ENCODE data around the gene HTR3A. TPM values are rescaled to one million over a fixed set of nuclear protein-coding genes. Genes with fewer than 3 reads are reported as not detected.
A peak's percentile ranks its signal among the peaks of the same experiment; 100 is the strongest.
"Not testable (repeated sequence)": the region's sequence is repeated elsewhere in the genome, so short reads cannot be mapped to it uniquely, and the experiment has no call there.

HTR3A gene
- 1 to 10 TPM in 1 of 4 donors, under 1 TPM in 1, not detected in 2; 0.06 to 5.7 TPM for polyA plus RNA-seq
- long read RNA-seq, donor 1, partial matches to known transcripts, result 0 of 1 reads
- long read RNA-seq, donor 1, other reads (novel, unspliced or antisense), result 0 of 1 reads
- long read RNA-seq, donor 2, result 0 reads
- long read RNA-seq, donor 3, result 0 reads
- long read RNA-seq, donor 4, result 0 reads
- long read RNA-seq, donor 5, result 0 reads
- long read RNA-seq, donor 6, result 0 reads
- long read RNA-seq, donor 7, result 0 reads
- long read RNA-seq, donor 8, result 0 reads
- long read RNA-seq, donor 9, result 0 reads
- long read RNA-seq, donor 10, result 0 reads

DNA sequence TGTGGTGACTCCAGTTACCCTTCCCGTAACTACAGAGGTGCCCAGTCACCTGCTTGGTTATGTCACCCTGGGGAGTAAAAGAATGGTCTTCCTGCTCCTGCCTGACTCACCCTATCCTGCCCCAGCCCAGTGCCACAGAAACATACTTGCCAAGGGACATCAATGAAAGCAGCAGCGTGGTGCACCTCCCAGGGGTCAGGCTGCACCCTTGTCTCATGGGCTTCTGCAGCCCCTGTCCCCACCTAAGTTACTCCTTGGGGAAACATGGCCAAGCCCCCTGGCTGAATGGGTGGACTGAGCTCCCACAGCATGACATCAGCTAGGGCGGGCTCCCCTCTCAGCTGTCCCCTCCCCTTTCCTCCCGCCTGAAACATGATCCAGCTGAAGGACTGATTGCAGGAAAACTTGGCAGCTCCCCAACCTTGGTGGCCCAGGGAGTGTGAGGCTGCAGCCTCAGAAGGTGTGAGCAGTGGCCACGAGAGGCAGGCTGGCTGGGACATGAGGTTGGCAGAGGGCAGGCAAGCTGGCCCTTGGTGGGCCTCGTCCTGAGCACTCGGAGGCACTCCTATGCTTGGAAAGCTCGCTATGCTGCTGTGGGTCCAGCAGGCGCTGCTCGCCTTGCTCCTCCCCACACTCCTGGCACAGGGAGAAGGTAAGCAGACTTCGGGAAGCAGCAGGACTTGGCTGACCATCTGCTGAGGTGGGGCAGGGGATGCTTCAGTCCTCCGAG, at the start of gene HTR3A:
Gene HTR3A (plus strand): TSS at position 368 of the 730 bp plus-strand sequence. CDS start 218 bp downstream, at position 586.
- H3K4me1 ChIP-seq (ENCODE audit: control insufficient read depth in 3 of 3, insufficient read depth in 2 of 3, low read depth in 1 of 3, low read length in 2 of 3), result no peaks in the 10 kb centered on the region
- WGBS, 3 donors, result 8 to 26% (median 25%) methylated on average over 12 of the region's 12 CpGs
- no peak within 1 kb of the TSS for H3K27ac ChIP-seq (ENCODE audit: low read depth in 1 of 3, low read length in 2 of 3)
- peak; percentile 64 for DNase-seq
- no peaks in the 10 kb centered on the region for H3K9me3 ChIP-seq (ENCODE audit: control insufficient read depth in 2 of 2, insufficient read depth in 1 of 2, low read depth in 1 of 2, low read length in 1 of 2)
- H3K36me3 ChIP-seq (ENCODE audit: control insufficient read depth in 3 of 3, insufficient read depth in 2 of 3, low read depth in 1 of 3, low read length in 3 of 3), result no peaks in the 10 kb centered on the region
- FAIRE-seq, result no peak
- no peak within 1 kb of the TSS for H3K4me3 ChIP-seq (ENCODE audit: low read depth in 1 of 3, low read length in 3 of 3)
- peaks cover 0 to 16% (median 0%) of the 10 kb centered on the region in 3 donors for H3K27me3 ChIP-seq (ENCODE audit: control insufficient read depth in 3 of 3, insufficient read depth in 3 of 3, low read length in 3 of 3)

DNA sequence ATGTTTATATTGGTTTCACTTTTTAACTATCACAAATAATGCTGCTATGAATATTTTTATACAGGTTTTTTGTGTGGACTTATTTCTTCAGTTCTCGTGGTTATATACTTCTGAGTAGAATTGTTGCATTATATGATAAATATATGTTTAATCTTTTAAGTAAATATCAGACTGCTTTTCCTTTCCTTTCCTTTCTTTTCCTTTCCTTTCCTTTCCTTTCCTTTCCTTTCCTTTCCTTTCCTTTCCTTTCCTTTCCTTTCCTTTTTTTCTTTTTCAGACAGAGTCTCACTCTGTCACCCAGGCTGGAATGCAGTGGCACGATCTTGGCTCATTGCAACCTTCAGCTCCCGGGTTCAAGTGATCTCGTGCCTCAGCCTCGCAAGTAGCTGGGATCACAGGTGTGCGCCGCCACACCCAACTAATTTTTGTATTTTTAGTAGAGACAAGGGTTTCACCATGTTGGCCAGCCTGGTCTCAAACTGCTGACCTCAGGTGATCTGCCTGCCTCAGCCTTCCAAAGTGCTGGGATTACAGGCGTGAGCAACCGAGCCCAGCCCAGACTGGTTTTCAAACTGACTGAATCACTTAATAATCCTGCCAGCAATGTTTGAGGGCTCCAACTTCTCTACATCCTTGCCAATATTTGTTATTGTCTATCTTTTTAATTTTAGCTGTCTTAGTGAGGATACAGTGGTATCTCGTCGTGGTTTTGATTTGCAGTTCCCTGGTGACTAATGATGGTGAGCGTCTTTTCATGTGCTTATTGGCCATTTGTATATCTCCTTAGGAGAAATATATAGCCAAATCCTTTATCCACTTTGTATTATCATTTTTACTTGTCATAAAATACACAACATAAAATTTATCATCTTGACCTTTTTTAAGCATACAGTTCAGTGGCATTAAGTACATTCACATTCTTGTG, 48.4 kb upstream of the HTR3A start:
- no peaks in the 10 kb centered on the region for H3K36me3 ChIP-seq (ENCODE audit: control insufficient read depth in 3 of 3, insufficient read depth in 2 of 3, low read depth in 1 of 3, low read length in 3 of 3)
- DNase-seq, result no peak
- H3K9me3 ChIP-seq (ENCODE audit: control insufficient read depth in 2 of 2, insufficient read depth in 1 of 2, low read depth in 1 of 2, low read length in 1 of 2), result no peaks in the 10 kb centered on the region
- no peak overlapping the region for H3K27ac ChIP-seq (ENCODE audit: low read depth in 1 of 3, low read length in 2 of 3)
- no peak for FAIRE-seq
- WGBS, 3 donors, result 36 to 67% (median 55%) methylated on average over 12 of the region's 12 CpGs
- no peaks in the 10 kb centered on the region for H3K4me1 ChIP-seq (ENCODE audit: control insufficient read depth in 3 of 3, insufficient read depth in 2 of 3, low read depth in 1 of 3, low read length in 2 of 3)
- no peaks in the 10 kb centered on the region for H3K27me3 ChIP-seq (ENCODE audit: control insufficient read depth in 3 of 3, insufficient read depth in 3 of 3, low read length in 3 of 3)
- no peak overlapping the region for H3K4me3 ChIP-seq (ENCODE audit: low read depth in 1 of 3, low read length in 3 of 3)

DNA sequence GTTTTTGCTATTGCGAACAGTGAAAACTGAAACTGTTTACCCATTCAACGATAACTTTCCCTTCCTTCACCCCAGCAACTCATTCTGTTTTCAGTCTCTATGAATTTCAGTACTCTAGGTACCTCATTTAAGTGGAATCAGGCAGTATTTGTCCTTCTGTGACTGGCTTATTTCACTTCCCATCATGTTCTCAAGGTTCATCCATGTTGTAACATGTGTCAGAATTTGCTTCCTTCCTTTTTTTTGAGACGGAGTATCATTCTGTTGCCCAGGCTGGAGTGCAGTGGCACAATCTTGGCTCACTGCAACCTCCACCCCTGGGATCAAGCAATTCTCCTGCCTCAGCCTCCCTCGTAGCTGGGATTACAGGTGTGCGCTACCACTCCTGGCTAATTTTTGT, 46.6 kb upstream of the HTR3A start:
- H3K4me1 ChIP-seq (ENCODE audit: control insufficient read depth in 3 of 3, insufficient read depth in 2 of 3, low read depth in 1 of 3, low read length in 2 of 3), result no peaks in the 10 kb centered on the region
- no peak overlapping the region for H3K27ac ChIP-seq (ENCODE audit: low read depth in 1 of 3, low read length in 2 of 3)
- 68 to 92% (median 88%) methylated on average over 5 of the region's 5 CpGs for WGBS, 3 donors
- no peaks in the 10 kb centered on the region for H3K27me3 ChIP-seq (ENCODE audit: control insufficient read depth in 3 of 3, insufficient read depth in 3 of 3, low read length in 3 of 3)
- no peaks in the 10 kb centered on the region for H3K36me3 ChIP-seq (ENCODE audit: control insufficient read depth in 3 of 3, insufficient read depth in 2 of 3, low read depth in 1 of 3, low read length in 3 of 3)
- no peak for FAIRE-seq
- no peaks in the 10 kb centered on the region for H3K9me3 ChIP-seq (ENCODE audit: control insufficient read depth in 2 of 2, insufficient read depth in 1 of 2, low read depth in 1 of 2, low read length in 1 of 2)
- no peak overlapping the region for H3K4me3 ChIP-seq (ENCODE audit: low read depth in 1 of 3, low read length in 3 of 3)
- no peak for DNase-seq

DNA sequence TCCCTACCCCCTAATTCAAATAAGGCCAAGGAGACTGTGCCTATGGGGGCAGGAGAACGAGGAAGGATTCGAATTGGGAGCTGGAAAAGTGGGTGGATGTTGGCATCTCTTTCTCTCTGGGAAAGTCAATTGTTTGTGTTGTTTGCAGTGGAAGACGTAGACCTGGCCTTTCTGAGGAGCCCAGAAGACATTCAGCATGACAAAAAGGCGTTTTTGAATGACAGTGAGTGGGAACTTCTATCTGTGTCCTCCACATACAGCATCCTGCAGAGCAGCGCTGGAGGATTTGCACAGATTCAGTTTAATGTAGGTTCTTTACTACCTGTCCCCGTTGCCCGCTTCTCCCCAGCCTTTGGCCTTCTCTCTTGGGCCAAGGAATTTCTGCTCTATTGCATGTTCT, 42.1 kb upstream of the HTR3A start:
- Histone ChIP-seq H3K4me3 (ENCODE audit: low read depth in 1 of 3, low read length in 3 of 3) (no peak overlapping the region), H3K9me3 (ENCODE audit: control insufficient read depth in 2 of 2, insufficient read depth in 1 of 2, low read depth in 1 of 2, low read length in 1 of 2) (peaks cover 0 to 2% of the 10 kb centered on the region in 2 donors), H3K27me3 (ENCODE audit: control insufficient read depth in 3 of 3, insufficient read depth in 3 of 3, low read length in 3 of 3) (no peaks in the 10 kb centered on the region), H3K36me3 (ENCODE audit: control insufficient read depth in 3 of 3, insufficient read depth in 2 of 3, low read depth in 1 of 3, low read length in 3 of 3) (no peaks in the 10 kb centered on the region), H3K27ac (ENCODE audit: low read depth in 1 of 3, low read length in 2 of 3) (no peak overlapping the region), H3K4me1 (ENCODE audit: control insufficient read depth in 3 of 3, insufficient read depth in 2 of 3, low read depth in 1 of 3, low read length in 2 of 3) (no peaks in the 10 kb centered on the region)
- 70 to 77% (median 76%) methylated on average over 7 of the region's 7 CpGs for WGBS, 3 donors
- no peak for FAIRE-seq
- DNase-seq, result no peak

DNA sequence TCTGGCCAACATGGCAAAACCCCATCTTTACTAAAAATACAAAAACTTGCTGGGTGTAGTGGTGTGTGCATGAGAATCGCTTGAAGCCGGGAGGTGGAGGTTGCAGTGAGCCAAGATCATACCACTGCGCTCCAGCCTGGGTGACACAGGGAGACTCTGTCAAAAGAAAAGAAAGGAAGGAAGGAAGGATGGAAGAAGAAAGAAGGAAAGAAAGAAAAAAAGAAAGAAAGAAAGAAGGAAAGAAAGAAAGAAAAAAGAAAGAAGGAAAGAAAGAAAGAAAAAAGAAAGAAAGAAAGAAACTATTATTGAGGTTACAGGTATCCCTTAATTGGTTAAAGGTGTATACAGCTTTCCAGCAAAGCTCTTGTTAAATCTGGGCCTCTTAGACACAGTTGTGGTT, 40.7 kb upstream of the HTR3A start:
- not testable (repeated sequence) for H3K9me3 ChIP-seq (ENCODE audit: control insufficient read depth in 2 of 2, insufficient read depth in 1 of 2, low read depth in 1 of 2, low read length in 1 of 2); H3K27me3 ChIP-seq (ENCODE audit: control insufficient read depth in 3 of 3, insufficient read depth in 3 of 3, low read length in 3 of 3); DNase-seq; H3K27ac ChIP-seq (ENCODE audit: low read depth in 1 of 3, low read length in 2 of 3); H3K4me1 ChIP-seq (ENCODE audit: control insufficient read depth in 3 of 3, insufficient read depth in 2 of 3, low read depth in 1 of 3, low read length in 2 of 3); H3K4me3 ChIP-seq (ENCODE audit: low read depth in 1 of 3, low read length in 3 of 3); H3K36me3 ChIP-seq (ENCODE audit: control insufficient read depth in 3 of 3, insufficient read depth in 2 of 3, low read depth in 1 of 3, low read length in 3 of 3); FAIRE-seq
- 94 to 96% (median 96%) methylated on average over 3 of the region's 3 CpGs for WGBS, 3 donors

DNA sequence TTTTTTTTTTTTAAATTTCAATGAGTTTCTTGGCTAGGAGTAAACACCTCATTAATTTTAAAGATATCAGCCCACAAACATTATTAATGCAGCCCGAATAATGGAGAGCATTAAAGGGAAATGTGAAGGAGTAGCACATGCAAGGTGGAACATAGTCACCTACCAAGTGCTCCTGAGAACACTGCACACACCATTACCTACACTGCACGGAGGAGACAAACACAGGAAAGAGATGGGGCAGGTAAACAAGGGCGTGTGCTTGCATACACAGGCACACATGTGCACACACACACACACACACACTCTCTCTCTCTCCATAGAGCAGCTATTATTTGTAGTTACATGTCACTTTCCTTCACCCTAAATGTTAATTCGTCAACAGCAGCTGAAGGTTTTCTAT, 40.1 kb upstream of the HTR3A start:
- no peaks in the 10 kb centered on the region for H3K27me3 ChIP-seq (ENCODE audit: control insufficient read depth in 3 of 3, insufficient read depth in 3 of 3, low read length in 3 of 3)
- FAIRE-seq (no peak), DNase-seq (no peak)
- WGBS, 3 donors, result 45 to 69% (median 59%) methylated on average over 4 of the region's 4 CpGs
- peaks cover 0 to 3% of the 10 kb centered on the region in 2 donors for H3K9me3 ChIP-seq (ENCODE audit: control insufficient read depth in 2 of 2, insufficient read depth in 1 of 2, low read depth in 1 of 2, low read length in 1 of 2)
- no peak overlapping the region for H3K27ac ChIP-seq (ENCODE audit: low read depth in 1 of 3, low read length in 2 of 3)
- H3K4me3 ChIP-seq (ENCODE audit: low read depth in 1 of 3, low read length in 3 of 3), result no peak overlapping the region
- no peaks in the 10 kb centered on the region for H3K36me3 ChIP-seq (ENCODE audit: control insufficient read depth in 3 of 3, insufficient read depth in 2 of 3, low read depth in 1 of 3, low read length in 3 of 3)
- H3K4me1 ChIP-seq (ENCODE audit: control insufficient read depth in 3 of 3, insufficient read depth in 2 of 3, low read depth in 1 of 3, low read length in 2 of 3), result no peaks in the 10 kb centered on the region

DNA sequence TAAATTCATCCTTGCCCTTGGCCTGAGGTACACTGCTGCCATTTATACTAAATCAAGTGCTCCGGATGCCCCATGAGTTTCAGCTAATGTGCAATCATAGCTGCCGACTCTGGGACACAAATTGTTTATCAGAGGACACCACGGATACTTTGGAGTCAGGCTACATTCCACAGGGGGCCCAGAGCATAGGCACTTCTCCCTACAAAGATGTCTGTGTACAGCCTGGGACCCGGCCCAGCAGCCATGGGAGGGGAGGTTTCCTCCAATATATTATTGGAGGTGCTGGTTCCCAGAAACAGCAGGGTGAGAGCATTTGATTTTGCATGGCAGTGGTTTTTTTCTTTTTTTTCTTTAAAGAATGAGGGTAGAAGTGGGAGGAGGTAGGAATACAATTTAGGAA, 39.0 kb upstream of the HTR3A start:
- Histone ChIP-seq H3K27me3 (ENCODE audit: control insufficient read depth in 3 of 3, insufficient read depth in 3 of 3, low read length in 3 of 3) (no peaks in the 10 kb centered on the region), H3K27ac (ENCODE audit: low read depth in 1 of 3, low read length in 2 of 3) (no peak overlapping the region), H3K4me3 (ENCODE audit: low read depth in 1 of 3, low read length in 3 of 3) (no peak overlapping the region), H3K9me3 (ENCODE audit: control insufficient read depth in 2 of 2, insufficient read depth in 1 of 2, low read depth in 1 of 2, low read length in 1 of 2) (peaks cover 0 to 3% of the 10 kb centered on the region in 2 donors), H3K4me1 (ENCODE audit: control insufficient read depth in 3 of 3, insufficient read depth in 2 of 3, low read depth in 1 of 3, low read length in 2 of 3) (no peaks in the 10 kb centered on the region), H3K36me3 (ENCODE audit: control insufficient read depth in 3 of 3, insufficient read depth in 2 of 3, low read depth in 1 of 3, low read length in 3 of 3) (no peaks in the 10 kb centered on the region)
- WGBS, 3 donors, result 64 to 72% (median 71%) methylated on average over 4 of the region's 4 CpGs
- DNase-seq (no peak), FAIRE-seq (no peak)

DNA sequence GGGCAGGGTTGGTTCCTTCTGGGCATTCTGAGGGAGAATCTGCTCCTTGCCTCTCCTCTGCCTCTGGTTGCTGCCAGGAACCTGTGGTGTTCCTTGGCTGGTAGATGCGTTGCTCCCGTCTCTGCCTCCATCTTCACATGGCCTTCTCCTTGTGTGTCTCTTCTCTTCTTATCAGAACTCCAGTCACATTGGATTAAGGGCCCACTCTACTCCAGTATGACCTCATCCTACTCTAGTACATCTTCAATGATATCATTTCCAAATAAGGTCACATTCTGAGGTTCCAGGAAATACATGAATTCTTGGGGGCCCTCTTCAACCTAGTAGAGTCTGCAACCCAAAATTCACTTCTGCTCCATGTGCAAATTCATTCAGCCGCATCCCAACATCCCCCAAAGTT, 37.0 kb upstream of the HTR3A start:
- H3K27me3 ChIP-seq (ENCODE audit: control insufficient read depth in 3 of 3, insufficient read depth in 3 of 3, low read length in 3 of 3), result no peaks in the 10 kb centered on the region
- H3K4me3 ChIP-seq (ENCODE audit: low read depth in 1 of 3, low read length in 3 of 3), result no peak overlapping the region
- DNase-seq (no peak), FAIRE-seq (no peak)
- H3K27ac ChIP-seq (ENCODE audit: low read depth in 1 of 3, low read length in 2 of 3), result no peak overlapping the region
- 66 to 82% (median 79%) methylated on average over 3 of the region's 3 CpGs for WGBS, 3 donors
- H3K4me1 ChIP-seq (ENCODE audit: control insufficient read depth in 3 of 3, insufficient read depth in 2 of 3, low read depth in 1 of 3, low read length in 2 of 3), result no peaks in the 10 kb centered on the region
- peaks cover 0 to 3% of the 10 kb centered on the region in 2 donors for H3K9me3 ChIP-seq (ENCODE audit: control insufficient read depth in 2 of 2, insufficient read depth in 1 of 2, low read depth in 1 of 2, low read length in 1 of 2)
- no peaks in the 10 kb centered on the region for H3K36me3 ChIP-seq (ENCODE audit: control insufficient read depth in 3 of 3, insufficient read depth in 2 of 3, low read depth in 1 of 3, low read length in 3 of 3)

All from small intestine (tissue), 16 donors.